Neural cell (in vitro differentiated cells): ENCODE measurements around the gene SORCS1. TPM values are rescaled to one million over a fixed set of nuclear protein-coding genes. Genes with fewer than 3 reads are reported as not detected.

Experiments used
- H2AFZ ChIP-seq: fragments of 200-600, 300-800 bp; sonication (generic), shearing (Covaris generic); 2 replicates; pipeline ENCODE4 v1.6.0; 2014; ENCODE audit warnings: low read depth, mild to moderate bottlenecking, antibody characterized with exemption, low read length, moderate library complexity
- H3F3A ChIP-seq: fragments of 200-600 bp; shearing (Covaris generic); 2 replicates; pipeline ENCODE4 v1.6.1; 2016; ENCODE audit warnings: mild to moderate bottlenecking, moderate library complexity, mixed read lengths, antibody characterized with exemption, low read length; ENCODE audit not compliant: insufficient read depth, poor library complexity, severe bottlenecking
- H3K27ac ChIP-seq: fragments of 200-600, 300-800 bp; sonication (generic), shearing (Covaris generic); 2 replicates; pipeline ENCODE4 v1.5.1; 2014; ENCODE audit warnings: mild to moderate bottlenecking, low read length, moderate library complexity
- H3K27me3 ChIP-seq: fragments of 300-800, 200-600 bp; sonication (generic), shearing (Covaris generic); 2 replicates; pipeline ENCODE4 v1.6.0; 2014; ENCODE audit warnings: mild to moderate bottlenecking, low read depth, low read length, moderate library complexity; ENCODE audit not compliant: insufficient read depth
- H3K36me3 ChIP-seq: fragments of 300-800, 200-600 bp; sonication (generic), shearing (Covaris generic); 2 replicates; pipeline ENCODE4 v1.5.1; 2014; ENCODE audit warnings: mild to moderate bottlenecking, antibody characterized with exemption, low read length, moderate library complexity; ENCODE audit not compliant: insufficient read depth
- H3K4me2 ChIP-seq: fragments of 300-800, 200-600 bp; sonication (generic), shearing (Covaris generic); 2 replicates; pipeline ENCODE4 v1.6.0; 2014; ENCODE audit warnings: mild to moderate bottlenecking, low read length
- H3K4me3 ChIP-seq: fragments of 300-800, 200-600 bp; sonication (generic), shearing (Covaris generic); 2 replicates; pipeline ENCODE4 v1.5.1; 2014; ENCODE audit warnings: mild to moderate bottlenecking, low read length, moderate library complexity
- H3K79me2 ChIP-seq: fragments of 200-600 bp; shearing (Covaris generic); replicated peaks from 2 replicates; pipeline ENCODE4 v1.6.0; 2014; ENCODE audit warnings: mild to moderate bottlenecking, low read length, moderate library complexity; ENCODE audit not compliant: insufficient read depth
- H3K9ac ChIP-seq: fragments of 300-800, 200-600 bp; sonication (generic), shearing (Covaris generic); 2 replicates; pipeline ENCODE4 v1.6.1; 2016; ENCODE audit warnings: mild to moderate bottlenecking, low read length, mixed read lengths
- H3K9me2 ChIP-seq: fragments of 200-600 bp; shearing (Covaris generic); 2 replicates; pipeline ENCODE4 v1.6.1; 2016; ENCODE audit warnings: mild to moderate bottlenecking, low read length, mixed read lengths; ENCODE audit not compliant: insufficient read depth
- H3K9me3 ChIP-seq: fragments of 200-600, 300-800 bp; sonication (generic), shearing (Covaris generic); 2 replicates; pipeline ENCODE4 v1.6.1; 2016; ENCODE audit warnings: mild to moderate bottlenecking, mixed run types, low read length, moderate library complexity, mixed read lengths
- H4K20me1 ChIP-seq: fragments of 200-600 bp; shearing (Covaris generic); 2 replicates; pipeline ENCODE4 v1.6.1; 2016; ENCODE audit warnings: mild to moderate bottlenecking, mixed run types; ENCODE audit not compliant: insufficient read depth
- CTCF ChIP-seq: fragments of 450-650 bp; IDR thresholded peaks from 2 replicates; pipeline ENCODE4 v1.5.1; 2014; ENCODE audit warnings: antibody characterized with exemption, mild to moderate bottlenecking, moderate library complexity; ENCODE audit not compliant: poor library complexity, severe bottlenecking
- EP300 ChIP-seq: fragments of 450-650 bp; conservative IDR thresholded peaks from 2 replicates; pipeline ENCODE4 v1.6.1; 2014; ENCODE audit warnings: antibody characterized with exemption, mild to moderate bottlenecking, moderate library complexity; ENCODE audit not compliant: poor library complexity, severe bottlenecking
- EZH2 ChIP-seq: fragments of 200-600, 300-800 bp; shearing (Covaris generic), sonication (generic); IDR thresholded peaks from 2 replicates; pipeline ENCODE4 v1.6.1; 2014; ENCODE audit warnings: antibody characterized with exemption, low read length, borderline replicate concordance, mild to moderate bottlenecking; ENCODE audit not compliant: insufficient read depth, poor library complexity, severe bottlenecking
- MXI1 ChIP-seq: fragments of 450-650 bp; conservative IDR thresholded peaks from 2 replicates; pipeline ENCODE4 v1.6.1; 2014; ENCODE audit warnings: antibody characterized with exemption, mild to moderate bottlenecking; ENCODE audit not compliant: poor library complexity, severe bottlenecking
- POLR2AphosphoS5 ChIP-seq: IDR thresholded peaks from 2 replicates; pipeline ENCODE4 v1.6.1; 2012
- RAD21 ChIP-seq: fragments of 450-650 bp; conservative IDR thresholded peaks from 2 replicates; pipeline ENCODE4 v1.6.1; 2014; ENCODE audit warnings: antibody characterized with exemption, mild to moderate bottlenecking, moderate library complexity
- REST ChIP-seq: IDR thresholded peaks from 2 replicates; pipeline ENCODE4 v1.6.1; 2012; ENCODE audit warnings: borderline replicate concordance
- SMC3 ChIP-seq: fragments of 450-650 bp; conservative IDR thresholded peaks from 2 replicates; pipeline ENCODE4 v1.6.1; 2014; ENCODE audit warnings: antibody characterized with exemption, mild to moderate bottlenecking, moderate library complexity; ENCODE audit not compliant: poor library complexity
- TAF1 ChIP-seq: IDR thresholded peaks from 2 replicates; pipeline ENCODE4 v1.6.1; 2012; ENCODE audit warnings: low read depth
- polyA plus RNA-seq: library from polyadenylated mRNA; depleted of rRNA; stranded (reverse); fragments of >200 nt; gene quantifications from 2 replicates; pipeline ENCODE4 v1.2.3, GENCODE V29; 2014

SORCS1 gene
- polyA plus RNA-seq, 1 donor from 2014 or later = 27.0 TPM

GRCh38 chr10:106920538-106920937 is 244.0 kb downstream of the SORCS1 start:
- Histone ChIP-seq H3K4me3 (no peak overlapping the region), H3K9me2 (no peaks in the 10 kb centered on the region), H3K79me2 (no peaks in the 10 kb centered on the region), H3K4me2 (no peak overlapping the region), H3F3A (no peaks in the 10 kb centered on the region), H3K9me3 (no peaks in the 10 kb centered on the region), H2AFZ (no peak overlapping the region), H3K27ac (no peak overlapping the region), H3K36me3 (no peaks in the 10 kb centered on the region), H3K27me3 (no peaks in the 10 kb centered on the region), H3K9ac (no peak overlapping the region), H4K20me1 (no peaks in the 10 kb centered on the region)
- TF ChIP-seq SMC3 (no peak), REST (no peak), POLR2AphosphoS5 (no peak), EP300 (no peak), EZH2 (no peak), CTCF (no peak), MXI1 (no peak), TAF1 (no peak), RAD21 (no peak)

GRCh38 chr10:106919871-106920282 is 244.6 kb downstream of the SORCS1 start:
- Histone ChIP-seq H3K9ac (no peak overlapping the region), H3K79me2 (no peaks in the 10 kb centered on the region), H2AFZ (no peak overlapping the region), H3K36me3 (no peaks in the 10 kb centered on the region), H3K4me3 (no peak overlapping the region), H4K20me1 (no peaks in the 10 kb centered on the region), H3K27me3 (no peaks in the 10 kb centered on the region), H3K27ac (no peak overlapping the region), H3K9me2 (no peaks in the 10 kb centered on the region), H3F3A (no peaks in the 10 kb centered on the region), H3K4me2 (no peak overlapping the region), H3K9me3 (no peaks in the 10 kb centered on the region)
- no peak for TF ChIP-seq POLR2AphosphoS5
- no peak for TF ChIP-seq EZH2
- no peak for TF ChIP-seq CTCF
